ENCODE data around the gene DUS3L. TPM values are rescaled to one million over a fixed set of nuclear protein-coding genes. Genes with fewer than 3 reads are reported as not detected.

Gene DUS3L
- total RNA-seq, 1 experiment from 2014 or later: 67.0 TPM

GRCh38 chr19:5774921-5775320 is 16.0 kb downstream of the DUS3L start:
- Histone ChIP-seq H3K79me2 (ENCODE audit: insufficient read depth, low read length) (no peaks in the 10 kb centered on the region), H4K5ac (ENCODE audit: insufficient read length, low read depth, low read length) (no peak overlapping the region), H3K9me3 (ENCODE audit: control insufficient read depth, low read depth, low read length) (no peaks in the 10 kb centered on the region), H3K4ac (ENCODE audit: low read depth, low read length) (no peak overlapping the region), H2BK12ac (ENCODE audit: insufficient read length, low read depth, low read length) (no peak overlapping the region), H2BK20ac (ENCODE audit: low read depth, low read length, poor library complexity, severe bottlenecking) (no peak overlapping the region), H4K20me1 (ENCODE audit: control insufficient read depth, insufficient read depth, insufficient read length) (no peaks in the 10 kb centered on the region), H3T11ph (ENCODE audit: low read length) (no peak overlapping the region), H3K27me3 (ENCODE audit: insufficient read depth, low read length) (no peaks in the 10 kb centered on the region), H2AFZ (ENCODE audit: low read length) (no peak overlapping the region), H4K8ac (replicated peaks; ENCODE audit: insufficient read length, low read depth, low read length) (no peak overlapping the region), H3K23ac (ENCODE audit: insufficient read length, low read depth, low read length) (no peak overlapping the region), H2AK5ac (ENCODE audit: insufficient read length, low read length) (no peak overlapping the region), H3K9ac (ENCODE audit: extremely low read depth, insufficient read length, low read length) (no peak overlapping the region), H3K79me1 (ENCODE audit: insufficient read depth, low read depth, low read length, poor library complexity, severe bottlenecking) (no peaks in the 10 kb centered on the region), H3K27ac (ENCODE audit: insufficient read length, low read depth, low read length) (no peak overlapping the region), H3K56ac (ENCODE audit: insufficient read length, low read depth, low read length) (no peak overlapping the region), H3K4me2 (ENCODE audit: insufficient read depth, insufficient read length, low read length) (no peak overlapping the region), H3K4me1 (ENCODE audit: insufficient read depth, low read length) (no peaks in the 10 kb centered on the region), H3K18ac (ENCODE audit: insufficient read length, low read depth, low read length) (no peak overlapping the region), H2BK5ac (ENCODE audit: insufficient read length, low read length) (no peak overlapping the region), H3K23me2 (ENCODE audit: insufficient read length, low read depth, low read length, poor library complexity, severe bottlenecking) (no peaks in the 10 kb centered on the region), H2BK15ac (ENCODE audit: low read depth, low read length) (no peak overlapping the region), H2BK120ac (ENCODE audit: low read depth, low read length, poor library complexity, severe bottlenecking) (no peak overlapping the region), H3K14ac (ENCODE audit: insufficient read depth, low read length) (no peak overlapping the region), H4K91ac (ENCODE audit: insufficient read length, low read depth, low read length) (no peak overlapping the region)
- no peak overlapping the region for H3K4me3 Mint-ChIP-seq
- no peak overlapping the region for H3K27ac Mint-ChIP-seq
- no peaks in the 10 kb centered on the region for H3K36me3 Mint-ChIP-seq (ENCODE audit: insufficient read depth in 1 of 3, low read depth in 3 of 3)
- H3K27me3 Mint-ChIP-seq (ENCODE audit: low read depth): peaks cover 25% of the 10 kb centered on the region
- DNase-seq: no peak
- no peaks in the 10 kb centered on the region for H3K4me1 Mint-ChIP-seq
- no CpG with 5 or more reads among the region's 8 CpGs for WGBS (ENCODE audit: extremely low coverage, insufficient read length, low lambda C conversion rate)
- H3K9me3 Mint-ChIP-seq: no peaks in the 10 kb centered on the region
- TF ChIP-seq CTCF (conservative IDR thresholded peaks at IDR 0.05): no peak
